GM12878 (cell line): ENCODE data around the gene CCDC169. TPM values are rescaled to one million over a fixed set of nuclear protein-coding genes. Genes with fewer than 3 reads are reported as not detected.

Source experiments
- ATAC-seq: fragments of 200-7000 bp; cut with Tn5 transposase; 3 replicates; pipeline ENCODE4 v1.9.1; 2020; ENCODE audit warnings: mild to moderate bottlenecking, moderate library complexity
- BruUV-seq: library from RNA; stranded (reverse); fragments of 400-500 nt; replicated peaks from 2 replicates; lab custom pipeline; 2021; lab: Mats Ljungman, UMichigan
- CTCF ChIA-PET: fragments of 300-600 bp; sonication (Branson Sonifier 250); formaldehyde crosslinking; extraction: SDS; loops from one replicate; lab custom pipeline; 2021; ENCODE audit warnings: inconsistent platforms; lab: Yijun Ruan, JAX
- POLR2A ChIA-PET: fragments of 350-600 bp; formaldehyde crosslinking; extraction: SDS; loops from one replicate; lab custom pipeline; 2021; ENCODE audit warnings: inconsistent platforms; lab: Charles Lee
- RAD21 ChIA-PET: fragments of 300-600 bp; sonication (Branson Sonifier 250); formaldehyde crosslinking; loops from one replicate; lab custom pipeline; 2023; ENCODE audit warnings: antibody characterized with exemption; ENCODE audit not compliant: unreplicated experiment; lab: Charles Lee
- SMC1A ChIA-PET: fragments of 300-600 bp; sonication (Branson Sonifier 250); formaldehyde crosslinking; loops from one replicate; lab custom pipeline; 2023; ENCODE audit not compliant: unreplicated experiment, uncharacterized antibody; lab: Charles Lee
- DNase-seq: peaks from one replicate; pipeline ENCODE4 v3.0.0-alpha.2; 2011; ENCODE audit warnings: low read depth, low spot score
- FAIRE-seq: peaks from 3 replicates; lab custom pipeline; 2011; peaks lifted over from hg19 to GRCh38; lab: Jason Lieb, UNC
- H2AFZ ChIP-seq: 2 replicates; pipeline ENCODE4 v1.6.0; 2011; ENCODE audit warnings: low read depth, low read length, control low read depth; ENCODE audit not compliant: control insufficient read depth
- H3K27ac ChIP-seq: 2 replicates; pipeline ENCODE4 v1.5.1; 2011; ENCODE audit warnings: control low read depth; ENCODE audit not compliant: control insufficient read depth, insufficient read depth
- H3K27me3 ChIP-seq, 2 experiments: replicated peaks in 1 of 2; 2 replicates each; pipeline versions ENCODE4 v1.6.0 to v1.6.1; 2011; ENCODE audit warnings: low read length in 1 of 2; ENCODE audit not compliant: control insufficient read depth in 2 of 2, insufficient read depth in 2 of 2
- H3K36me3 ChIP-seq, 2 experiments: 2 replicates each; pipeline ENCODE4 v1.5.1; 2011; ENCODE audit warnings: low read length in 1 of 2; ENCODE audit not compliant: control insufficient read depth in 2 of 2, insufficient read depth in 2 of 2
- H3K4me1 ChIP-seq: 2 replicates; pipeline ENCODE4 v1.6.1; 2011; ENCODE audit warnings: mild to moderate bottlenecking, low read length, moderate library complexity, mixed read lengths; ENCODE audit not compliant: control insufficient read depth, insufficient read depth
- H3K4me2 ChIP-seq: 2 replicates; pipeline ENCODE4 v1.6.0; 2011; ENCODE audit warnings: control low read depth; ENCODE audit not compliant: control insufficient read depth, insufficient read depth
- H3K4me3 ChIP-seq: fragments of 200-600 bp; sonication (generic); 2 replicates; pipeline ENCODE4 v1.5.1; 2016
- H3K79me2 ChIP-seq: 2 replicates; pipeline ENCODE4 v1.6.0; 2011; ENCODE audit warnings: low read length; ENCODE audit not compliant: control insufficient read depth, insufficient read depth
- H3K9ac ChIP-seq: 2 replicates; pipeline ENCODE4 v1.8.0; 2011; ENCODE audit warnings: low read length, control low read depth, mixed read lengths; ENCODE audit not compliant: control insufficient read depth, insufficient read depth
- H3K9me3 ChIP-seq: replicated peaks from 3 replicates; pipeline ENCODE4 v1.5.1; 2011; ENCODE audit warnings: mild to moderate bottlenecking, low read length; ENCODE audit not compliant: control insufficient read depth, insufficient read depth
- H4K20me1 ChIP-seq: 2 replicates; pipeline ENCODE4 v1.6.0; 2011; ENCODE audit not compliant: control insufficient read depth, insufficient read depth
- ASH2L ChIP-seq: fragments of 300-600, 200-600 bp; sonication (generic); IDR thresholded peaks from 2 replicates; pipeline ENCODE4 v1.6.1; 2017; ENCODE audit warnings: low read depth, mild to moderate bottlenecking, borderline replicate concordance
- CREM ChIP-seq: IDR thresholded peaks from 2 replicates; pipeline ENCODE4 v1.6.1; 2014; ENCODE audit warnings: antibody characterized with exemption, low read depth
- E4F1 ChIP-seq: fragments of 450-650 bp; IDR thresholded peaks from 2 replicates; pipeline ENCODE4 v1.6.1; 2018; ENCODE audit warnings: borderline replicate concordance, mild to moderate bottlenecking; ENCODE audit not compliant: partially characterized antibody
- ELK1 ChIP-seq: IDR thresholded peaks from 2 replicates; pipeline ENCODE4 v1.6.1; 2012; ENCODE audit warnings: low read depth, low read length, improper control_type of control experiment
- ESRRA ChIP-seq: IDR thresholded peaks from 2 replicates; pipeline ENCODE4 v1.6.1; 2012; ENCODE audit warnings: mild to moderate bottlenecking, low read length, improper control_type of control experiment
- IRF4 ChIP-seq: IDR thresholded peaks from 2 replicates; pipeline ENCODE4 v1.6.1; 2011; ENCODE audit warnings: low read depth, low read length
- MXI1 ChIP-seq: fragments of 150-350 bp; IDR thresholded peaks from 2 replicates; pipeline ENCODE4 v1.6.1; 2011; ENCODE audit warnings: low read depth, mild to moderate bottlenecking, inconsistent platforms, low read length, improper control_type of control experiment
- NBN ChIP-seq: fragments of 450-650 bp; IDR thresholded peaks from 2 replicates; pipeline ENCODE4 v1.6.1; 2016
- PAX5 ChIP-seq: IDR thresholded peaks from 2 replicates; pipeline ENCODE4 v1.6.1; 2011; ENCODE audit warnings: low read depth, low read length, borderline replicate concordance
- PBX3 ChIP-seq: IDR thresholded peaks from 2 replicates; pipeline ENCODE4 v1.6.1; 2011; ENCODE audit warnings: mild to moderate bottlenecking, low read depth, low read length, moderate library complexity; ENCODE audit not compliant: insufficient replicate concordance
- POLR2A ChIP-seq: IDR thresholded peaks from 2 replicates; pipeline ENCODE4 v1.6.1; 2011; ENCODE audit warnings: low read depth, mild to moderate bottlenecking, low read length
- TCF3 ChIP-seq: IDR thresholded peaks from 2 replicates; pipeline ENCODE4 v1.6.1; 2012; ENCODE audit warnings: low read depth, mild to moderate bottlenecking, low read length, borderline replicate concordance; ENCODE audit not compliant: insufficient read depth
- ZNF384 ChIP-seq: IDR thresholded peaks from 2 replicates; pipeline ENCODE4 v1.6.1; 2012; ENCODE audit warnings: low read depth, mild to moderate bottlenecking, low read length, improper control_type of control experiment, borderline replicate concordance
- WGBS: methylation state at CpG from one replicate; pipeline ENCODE4 v1.1.6; 2016; ENCODE audit warnings: low lambda C conversion rate; ENCODE audit not compliant: insufficient replicate concordance, insufficient coverage; ENCODE audit errors: missing lambda C conversion rate; 5-methylcytosine and 5-hydroxymethylcytosine counted together
- in situ Hi-C: fragments of 300-500 bp; cut with MboI; formaldehyde crosslinking; loops from 9 replicates; pipeline ENCODE4 v1.14.3; 2018; ENCODE audit warnings: mixed read lengths
- intact Hi-C: fragments of 100-400 bp; cut with micrococcal nuclease; formaldehyde crosslinking; loops from one replicate; pipeline ENCODE4 v1.14.2; 2022; ENCODE audit not compliant: unreplicated experiment
- polyA plus RNA-seq, 11 experiments: library from polyadenylated mRNA; depleted of rRNA in 4 of 11; unstranded in 6 of 11; stranded (reverse) in 5 of 11; fragments of >200 nt; fragmentation: Nextera tagmentation in 4 of 11; fragmentation: Illumina TruSeq in 1 of 11; extraction: Ambion mirVana in 4 of 11; extraction: Trizol in 1 of 11; gene quantifications; 1 replicate in 1 of 11; 2 replicates in 10 of 11; pipeline versions ENCODE4 v1.2.1 to v1.2.3, GENCODE V29; 2011 to 2016; ENCODE audit warnings: inconsistent platforms in 2 of 11, missing spikeins in 2 of 11, low read depth in 1 of 11
- total RNA-seq, 4 experiments: library from RNA; depleted of rRNA in 3 of 4; stranded (reverse); fragments of >200 nt in 3 of 4; fragmentation: Illumina TruSeq in 1 of 4; extraction: Trizol in 1 of 4; gene quantifications; 2 replicates each; pipeline versions ENCODE4 v1.2.1 to v1.2.3, GENCODE V29; 2013 to 2021

The CCDC169 gene
- total and polyA plus RNA-seq, 10 of the 15 experiments (the other 5 are each of a cell fraction or from before 2014, with no cell fraction given): 0.13 to 1.4 (median 0.24) TPM; not detected in 4

GRCh38 chr13:36346222-36347083, 48.8 kb upstream of the CCDC169 start, which contains the start of gene SPART:
SPART (minus strand) TSS chr13:36346394; CDS start chr13:36335830, 10,564 bp downstream.
- SMC1A ChIA-PET: interaction anchor here (0.9 to 3.5 kb wide), 18 partner anchors 9 to 636 kb away, joined by 3 to 27 read pairs (median 7); no protein-coding TSS in a partner anchor
- H3K27me3 ChIP-seq: 0 out of 4 replicates have a peak, but pooled peaks cover 0 to 3% of the 10 kb centered on the region in 2 experiments
- in situ Hi-C loops: loop anchor here (5.0 kb wide), 1 partner anchor 71 kb away; no protein-coding TSS in a partner anchor
- peak; percentile 34 for DNase-seq
- peak within 1 kb of the TSS; percentile 77 for H3K4me3 ChIP-seq
- H3K27ac ChIP-seq: peak within 1 kb of the TSS; percentile 70
- peak; percentile 91 for FAIRE-seq
- intact Hi-C loops: loop anchor here (1.0 to 5.0 kb wide), 7 partner anchors 49 to 721 kb away; partner anchors contain the start of gene ALG5
- WGBS: 1% methylated on average over 45 of the region's 86 CpGs
- BruUV-seq: TSS peak; percentile 38
- H3K4me1 ChIP-seq: no peaks in the 10 kb centered on the region
- POLR2A ChIA-PET: interaction anchor here (1.2 to 1.6 kb wide), 3 partner anchors 8 to 15 kb away, joined by 3 to 6 read pairs (median 4); no protein-coding TSS in a partner anchor
- H3K79me2 ChIP-seq: no peaks in the 10 kb centered on the region; the same call in 1 of the 2 replicates
- RAD21 ChIA-PET: interaction anchor here (0.5 to 8.6 kb wide), 17 partner anchors 9 to 634 kb away, joined by 3 to 67 read pairs (median 4); no protein-coding TSS in a partner anchor
- peak within 1 kb of the TSS; percentile 80 for H3K9ac ChIP-seq
- ATAC-seq: peak; percentile 86
- H3K4me2 ChIP-seq: peak within 1 kb of the TSS; percentile 94
- H2AFZ ChIP-seq: peak within 1 kb of the TSS; percentile 92
- H4K20me1 ChIP-seq: no peaks in the 10 kb centered on the region
- H3K36me3 ChIP-seq: no peaks in the 10 kb centered on the region
- CTCF ChIA-PET: interaction anchor here (0.5 to 8.5 kb wide), 26 partner anchors 9 to 966 kb away, joined by 3 to 94 read pairs (median 4); no protein-coding TSS in a partner anchor
- H3K9me3 ChIP-seq: no peaks in the 10 kb centered on the region; the same call in 2 of the 3 replicates
- TF ChIP-seq POLR2A: peak; percentile 54
- TF ChIP-seq TCF3: no peak
- TF ChIP-seq PAX5: no peak; the same call in 1 of the 2 replicates
- TF ChIP-seq CREM: peak; percentile 19; the same call in 1 of the 2 replicates
- no peak for TF ChIP-seq IRF4
- 0 out of 2 replicates have a peak, but pooled peaks have one; percentile 40 for TF ChIP-seq MXI1
- TF ChIP-seq ZNF384: no peak
- TF ChIP-seq ESRRA: no peak
- TF ChIP-seq E4F1: no peak
- TF ChIP-seq NBN: peak; percentile 66; the same call in 1 of the 2 replicates
- TF ChIP-seq ASH2L: no peak
- no peak for TF ChIP-seq ELK1
- TF ChIP-seq PBX3: no peak
